GM06990 (cell line): Measurements from ENCODE around the gene ATP13A2.

ENCODE experiments used
- DNase-seq: peaks from one replicate; pipeline ENCODE4 v3.0.0-alpha.2; 2011; ENCODE audit not compliant: insufficient read length; ENCODE audit errors: extremely low read depth
- H3K27me3 ChIP-seq: replicated peaks from 2 replicates; pipeline ENCODE4 v1.6.0; 2011; ENCODE audit warnings: low read length; ENCODE audit not compliant: control insufficient read depth, insufficient read depth
- H3K36me3 ChIP-seq: 2 replicates; pipeline ENCODE4 v1.5.1; 2011; ENCODE audit warnings: low read length; ENCODE audit not compliant: control insufficient read depth, insufficient read depth
- H3K4me3 ChIP-seq: replicated peaks from 2 replicates; pipeline ENCODE4 v1.5.1; 2011; ENCODE audit warnings: low read depth, mild to moderate bottlenecking, control low read depth, low read length
- TF ChIP-seq, protein P1 (sequence below): IDR thresholded peaks from 2 replicates; pipeline ENCODE4 v1.5.1; 2011; ENCODE audit warnings: low read length, control low read depth, mild to moderate bottlenecking, inconsistent platforms; ENCODE audit not compliant: insufficient read depth, poor library complexity, severe bottlenecking

ATP13A2 gene

DNA sequence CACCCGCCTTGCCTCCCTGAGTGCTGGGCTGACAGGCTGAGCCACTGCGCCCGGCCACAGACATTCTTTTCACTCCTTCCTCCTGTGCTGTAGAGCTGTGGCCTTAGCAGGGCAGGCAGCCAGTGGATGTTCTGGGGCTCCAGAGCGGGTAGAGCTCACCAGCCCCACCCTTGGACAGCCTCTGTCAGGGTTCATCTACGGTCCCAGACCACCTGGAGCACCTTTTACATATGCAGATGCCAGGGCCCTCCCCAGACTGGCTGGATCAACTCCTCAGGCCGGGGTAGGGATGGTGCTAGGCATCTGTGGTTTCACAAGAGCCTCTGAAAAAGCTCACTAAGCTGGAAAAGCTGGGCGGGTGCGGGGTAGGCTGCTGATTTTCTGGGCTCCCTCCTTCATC is 4.6 kb downstream of the ATP13A2 start:
- no peaks in the 10 kb centered on the region for H3K27me3 ChIP-seq
- TF ChIP-seq, protein P1, sequence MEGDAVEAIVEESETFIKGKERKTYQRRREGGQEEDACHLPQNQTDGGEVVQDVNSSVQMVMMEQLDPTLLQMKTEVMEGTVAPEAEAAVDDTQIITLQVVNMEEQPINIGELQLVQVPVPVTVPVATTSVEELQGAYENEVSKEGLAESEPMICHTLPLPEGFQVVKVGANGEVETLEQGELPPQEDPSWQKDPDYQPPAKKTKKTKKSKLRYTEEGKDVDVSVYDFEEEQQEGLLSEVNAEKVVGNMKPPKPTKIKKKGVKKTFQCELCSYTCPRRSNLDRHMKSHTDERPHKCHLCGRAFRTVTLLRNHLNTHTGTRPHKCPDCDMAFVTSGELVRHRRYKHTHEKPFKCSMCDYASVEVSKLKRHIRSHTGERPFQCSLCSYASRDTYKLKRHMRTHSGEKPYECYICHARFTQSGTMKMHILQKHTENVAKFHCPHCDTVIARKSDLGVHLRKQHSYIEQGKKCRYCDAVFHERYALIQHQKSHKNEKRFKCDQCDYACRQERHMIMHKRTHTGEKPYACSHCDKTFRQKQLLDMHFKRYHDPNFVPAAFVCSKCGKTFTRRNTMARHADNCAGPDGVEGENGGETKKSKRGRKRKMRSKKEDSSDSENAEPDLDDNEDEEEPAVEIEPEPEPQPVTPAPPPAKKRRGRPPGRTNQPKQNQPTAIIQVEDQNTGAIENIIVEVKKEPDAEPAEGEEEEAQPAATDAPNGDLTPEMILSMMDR, result no peak

DNA sequence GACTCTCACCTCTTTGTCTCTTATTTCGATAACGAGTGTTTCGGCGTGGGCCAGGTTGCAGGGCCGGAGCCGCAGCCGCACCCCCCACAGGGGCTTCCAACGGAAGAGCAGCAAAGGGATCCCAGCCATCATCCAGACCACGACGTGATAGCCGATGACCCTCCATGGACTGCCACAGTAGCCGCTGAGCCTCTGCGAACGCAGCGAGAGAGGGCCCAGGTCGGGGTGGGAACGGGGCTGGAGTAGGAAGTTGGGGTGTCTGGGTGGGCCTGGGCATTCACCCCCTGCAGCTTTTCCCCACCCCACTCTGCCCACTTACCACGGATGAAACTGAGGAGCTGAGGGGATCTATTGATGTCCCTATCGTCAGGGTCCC is 6.4 kb downstream of the ATP13A2 start:
- Histone ChIP-seq H3K4me3 (no peak overlapping the region), H3K36me3 (peaks cover 7% of the 10 kb centered on the region), H3K27me3 (no peaks in the 10 kb centered on the region)
- DNase-seq, result no peak
- TF ChIP-seq, protein P1, result no peak

More for the DNA sequence above, 4.6 kb downstream of the ATP13A2 start:
- H3K4me3 ChIP-seq, result no peak overlapping the region
- peaks cover 7% of the 10 kb centered on the region for H3K36me3 ChIP-seq
- DNase-seq, result no peak

DNA sequence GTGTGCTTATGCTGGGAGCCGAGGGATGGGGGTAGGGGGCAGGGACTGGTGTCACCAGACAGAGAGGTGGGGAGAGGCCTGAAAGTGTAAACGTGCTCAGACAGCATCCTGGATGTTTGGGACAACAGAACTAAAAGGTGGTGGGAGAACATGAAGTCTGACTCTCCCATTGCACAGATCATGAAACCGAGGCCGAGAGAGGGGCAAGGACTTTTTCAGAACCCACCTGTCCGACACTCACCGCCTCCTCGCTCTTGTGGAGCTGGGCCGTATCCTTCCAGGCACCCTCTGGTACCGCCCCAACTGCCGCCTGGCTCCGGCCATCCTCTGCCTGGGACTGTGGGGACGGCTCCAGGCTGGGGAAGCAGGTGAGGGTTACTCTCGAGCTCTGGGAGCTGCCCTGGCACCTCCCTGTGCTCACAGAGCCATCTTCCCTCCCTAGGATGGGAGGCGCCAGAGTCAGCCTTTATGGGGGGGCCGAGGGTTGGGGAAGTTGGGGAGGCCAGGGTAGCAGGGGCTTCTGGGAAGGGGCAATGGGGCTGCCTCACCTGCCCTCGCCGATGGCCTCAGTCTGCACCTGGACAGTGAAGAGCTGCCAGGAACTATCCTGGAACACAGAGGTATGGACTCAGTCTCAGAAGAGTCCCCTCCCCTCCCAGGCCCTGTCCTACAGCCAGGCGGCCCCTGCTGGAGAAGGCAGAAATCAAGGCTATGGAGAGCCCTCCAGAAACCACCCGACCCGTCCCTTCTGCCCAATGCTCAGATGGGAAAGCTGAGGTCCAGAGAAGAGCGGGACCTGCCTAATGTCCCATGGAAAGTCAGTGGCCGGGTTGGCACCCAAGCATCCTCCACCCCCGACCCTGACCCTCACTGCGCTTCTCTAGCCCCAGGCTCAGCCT is 7.0 kb downstream of the ATP13A2 start:
- TF ChIP-seq, protein P1, result no peak
- no peak overlapping the region for H3K4me3 ChIP-seq
- no peaks in the 10 kb centered on the region for H3K27me3 ChIP-seq
- no peak for DNase-seq
- H3K36me3 ChIP-seq, result peaks cover 7% of the 10 kb centered on the region

DNA sequence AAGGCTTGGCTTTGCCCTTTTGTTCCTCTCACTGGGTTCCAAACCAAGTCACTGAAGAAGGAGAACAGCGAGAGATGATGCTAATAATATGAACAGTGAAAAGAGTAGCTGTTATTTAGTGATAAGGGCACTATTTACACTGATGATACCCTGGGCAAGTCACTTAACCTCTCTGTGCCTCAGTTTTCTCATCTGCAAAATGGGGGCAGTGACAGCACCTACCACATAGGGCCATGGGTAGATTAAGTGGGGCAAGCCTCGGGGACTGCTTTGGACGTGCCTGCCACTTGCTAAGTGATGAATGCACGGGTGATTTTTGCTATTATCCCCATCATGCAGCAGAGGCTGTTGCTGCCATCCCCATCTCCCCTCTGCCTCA is 9.2 kb downstream of the ATP13A2 start:
- DNase-seq, result no peak
- Histone ChIP-seq H3K4me3 (no peak overlapping the region), H3K36me3 (peaks cover 7% of the 10 kb centered on the region), H3K27me3 (no peaks in the 10 kb centered on the region)
- TF ChIP-seq, protein P1, result no peak

DNA sequence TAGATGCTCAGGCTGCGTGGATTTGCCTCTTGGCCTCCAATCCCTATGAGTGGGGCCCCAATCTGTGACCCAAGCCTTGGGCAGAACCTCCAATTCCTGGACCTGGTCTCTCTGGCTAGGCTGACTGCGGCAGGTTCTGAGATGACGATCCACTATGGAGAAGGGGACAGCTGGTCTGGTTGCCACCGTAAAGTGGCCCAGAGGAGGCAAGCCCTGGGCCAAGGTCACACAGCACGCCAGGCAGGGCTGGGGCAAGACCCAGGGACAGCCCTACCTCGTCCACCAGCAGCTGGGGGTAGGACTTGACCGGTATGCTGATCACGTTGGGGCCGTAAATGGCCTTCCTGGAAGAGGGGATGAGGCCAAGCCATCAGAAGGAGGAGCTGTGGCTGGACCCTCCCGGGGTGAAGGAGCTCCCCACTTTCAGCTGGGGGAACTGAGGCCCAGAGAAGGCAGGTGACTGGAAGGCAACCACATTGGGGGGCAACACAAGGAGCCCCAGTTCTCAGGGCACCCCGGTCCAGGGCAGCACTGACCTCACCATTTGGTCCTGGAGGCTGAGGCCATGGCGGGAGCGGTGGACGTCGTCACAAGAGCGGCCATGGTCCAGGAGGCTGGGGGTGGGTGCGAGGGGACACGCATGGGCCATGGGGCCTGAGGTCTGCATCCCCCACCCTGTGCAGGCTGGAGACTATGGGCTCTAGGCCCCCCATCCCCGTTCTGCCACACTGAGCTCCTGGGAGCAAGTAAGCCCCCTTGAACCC is 9.8 kb downstream of the ATP13A2 start:
- TF ChIP-seq, protein P1, result no peak
- Histone ChIP-seq H3K4me3 (no peak overlapping the region), H3K27me3 (no peaks in the 10 kb centered on the region), H3K36me3 (peaks cover 7% of the 10 kb centered on the region)
- no peak for DNase-seq
